PFSK-1 (cell line): ENCODE measurements around the gene SLCO2B1.

ENCODE experiments used
- FOXP2 ChIP-seq: optimal IDR thresholded peaks from 2 replicates; pipeline ENCODE3; 2011; ENCODE audit warnings: borderline replicate concordance, control low read depth, inconsistent platforms; ENCODE audit not compliant: insufficient read depth; ENCODE audit errors: extremely low read length, extremely low read depth
- POLR2AphosphoS5 ChIP-seq: IDR thresholded peaks from 2 replicates; pipeline ENCODE4 v1.6.1; 2012; ENCODE audit warnings: low read depth, mild to moderate bottlenecking, control low read depth, low read length, moderate library complexity
- SIN3A ChIP-seq: IDR thresholded peaks from 2 replicates; pipeline ENCODE4 v1.6.1; 2012; ENCODE audit warnings: mild to moderate bottlenecking, low read length, moderate library complexity, borderline replicate concordance; ENCODE audit not compliant: insufficient read depth
- TAF1 ChIP-seq: IDR thresholded peaks from 2 replicates; pipeline ENCODE4 v1.6.1; 2012; ENCODE audit warnings: low read length, control low read depth, borderline replicate concordance; ENCODE audit not compliant: insufficient read depth
- TF ChIP-seq, protein P1 (sequence below), 2 experiments: IDR thresholded peaks; 2 replicates each; pipeline versions ENCODE4 v1.6.1 to v1.8.0; 2011 to 2012; ENCODE audit warnings: low read depth in 2 of 2, low read length in 2 of 2, control low read depth in 1 of 2, inconsistent platforms in 1 of 2, mild to moderate bottlenecking in 1 of 2, moderate library complexity in 1 of 2; ENCODE audit not compliant: insufficient read depth in 1 of 2

The SLCO2B1 gene

DNA sequence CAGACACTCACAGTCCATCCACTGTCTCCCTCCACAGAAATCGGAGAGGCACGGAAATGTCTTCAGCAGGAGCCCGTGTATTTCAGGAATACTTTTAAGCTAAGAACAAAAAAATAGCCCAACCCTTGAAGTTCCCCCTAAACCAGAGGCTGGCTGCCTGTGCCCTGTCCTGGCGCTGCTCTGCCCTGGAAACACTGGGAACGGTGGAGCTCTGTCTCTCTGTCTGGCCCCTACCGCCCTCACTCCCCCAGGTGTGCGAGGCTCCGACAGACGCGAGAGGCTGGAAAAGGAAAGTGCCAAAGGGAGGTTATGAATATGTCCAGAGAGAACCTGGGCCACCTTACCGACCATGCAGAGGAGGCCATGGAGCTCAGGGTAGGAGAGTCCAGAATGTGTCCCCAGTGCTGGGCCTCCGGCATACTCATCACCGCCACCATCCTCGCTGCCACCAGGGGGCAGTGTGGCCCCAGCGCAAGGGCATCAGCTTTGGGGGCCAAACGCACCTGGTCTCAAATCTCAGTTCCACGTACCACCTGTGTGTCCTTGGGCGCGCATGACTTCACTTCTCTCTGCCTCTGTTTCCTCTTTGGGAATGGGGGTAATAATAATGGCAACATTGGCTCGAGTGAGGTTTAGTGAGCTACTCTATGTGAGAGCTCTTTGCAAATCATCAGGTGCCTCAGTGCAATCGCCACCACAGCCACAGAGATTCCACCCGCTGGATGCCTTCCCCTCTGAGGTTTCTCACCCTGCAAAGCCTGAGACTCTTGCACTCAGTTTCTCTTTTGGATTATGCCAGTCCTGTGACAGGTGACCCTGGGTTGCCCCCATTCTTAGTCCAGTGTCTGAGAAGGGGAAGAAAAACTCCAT is 10.4 kb upstream of the SLCO2B1 start:
- TF ChIP-seq, protein P1, sequence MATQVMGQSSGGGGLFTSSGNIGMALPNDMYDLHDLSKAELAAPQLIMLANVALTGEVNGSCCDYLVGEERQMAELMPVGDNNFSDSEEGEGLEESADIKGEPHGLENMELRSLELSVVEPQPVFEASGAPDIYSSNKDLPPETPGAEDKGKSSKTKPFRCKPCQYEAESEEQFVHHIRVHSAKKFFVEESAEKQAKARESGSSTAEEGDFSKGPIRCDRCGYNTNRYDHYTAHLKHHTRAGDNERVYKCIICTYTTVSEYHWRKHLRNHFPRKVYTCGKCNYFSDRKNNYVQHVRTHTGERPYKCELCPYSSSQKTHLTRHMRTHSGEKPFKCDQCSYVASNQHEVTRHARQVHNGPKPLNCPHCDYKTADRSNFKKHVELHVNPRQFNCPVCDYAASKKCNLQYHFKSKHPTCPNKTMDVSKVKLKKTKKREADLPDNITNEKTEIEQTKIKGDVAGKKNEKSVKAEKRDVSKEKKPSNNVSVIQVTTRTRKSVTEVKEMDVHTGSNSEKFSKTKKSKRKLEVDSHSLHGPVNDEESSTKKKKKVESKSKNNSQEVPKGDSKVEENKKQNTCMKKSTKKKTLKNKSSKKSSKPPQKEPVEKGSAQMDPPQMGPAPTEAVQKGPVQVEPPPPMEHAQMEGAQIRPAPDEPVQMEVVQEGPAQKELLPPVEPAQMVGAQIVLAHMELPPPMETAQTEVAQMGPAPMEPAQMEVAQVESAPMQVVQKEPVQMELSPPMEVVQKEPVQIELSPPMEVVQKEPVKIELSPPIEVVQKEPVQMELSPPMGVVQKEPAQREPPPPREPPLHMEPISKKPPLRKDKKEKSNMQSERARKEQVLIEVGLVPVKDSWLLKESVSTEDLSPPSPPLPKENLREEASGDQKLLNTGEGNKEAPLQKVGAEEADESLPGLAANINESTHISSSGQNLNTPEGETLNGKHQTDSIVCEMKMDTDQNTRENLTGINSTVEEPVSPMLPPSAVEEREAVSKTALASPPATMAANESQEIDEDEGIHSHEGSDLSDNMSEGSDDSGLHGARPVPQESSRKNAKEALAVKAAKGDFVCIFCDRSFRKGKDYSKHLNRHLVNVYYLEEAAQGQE (IDR thresholded peaks at IDR 0.05; ENCODE audit: insufficient read depth in 1 of 2, low read depth in 2 of 2, low read length in 2 of 2) = peak in 1 of 2 experiments; percentile 20; a peak in 1 of 4 replicates
- TF ChIP-seq FOXP2 (peak; percentile 48), POLR2AphosphoS5 (no peak)

DNA sequence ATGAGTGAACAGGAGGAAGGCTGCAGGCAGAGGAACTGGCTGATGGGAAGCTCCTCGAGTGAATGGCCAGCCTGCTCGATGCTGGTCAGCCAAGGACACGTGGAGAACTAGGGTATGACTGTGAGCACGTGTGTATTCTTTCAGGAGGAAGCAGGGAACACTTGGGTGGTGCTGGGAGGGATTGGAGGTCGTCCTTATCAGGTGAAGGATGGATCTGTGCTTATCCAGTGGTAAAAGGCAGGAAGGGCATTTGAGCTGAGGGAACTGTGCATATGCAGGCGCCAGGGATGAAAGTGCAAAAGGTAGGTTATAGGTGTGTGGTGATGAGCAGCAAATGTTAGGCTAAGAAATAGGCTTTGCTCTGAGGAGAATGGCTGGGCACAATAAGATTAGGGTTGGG is 9.7 kb upstream of the SLCO2B1 start:
- no peak for TF ChIP-seq FOXP2
- no peak for TF ChIP-seq SIN3A
- TF ChIP-seq POLR2AphosphoS5 = no peak
- no peak for TF ChIP-seq TAF1
- TF ChIP-seq, protein P1 (IDR thresholded peaks at IDR 0.05; ENCODE audit: insufficient read depth in 1 of 2, low read depth in 2 of 2, low read length in 2 of 2) = no peak

DNA sequence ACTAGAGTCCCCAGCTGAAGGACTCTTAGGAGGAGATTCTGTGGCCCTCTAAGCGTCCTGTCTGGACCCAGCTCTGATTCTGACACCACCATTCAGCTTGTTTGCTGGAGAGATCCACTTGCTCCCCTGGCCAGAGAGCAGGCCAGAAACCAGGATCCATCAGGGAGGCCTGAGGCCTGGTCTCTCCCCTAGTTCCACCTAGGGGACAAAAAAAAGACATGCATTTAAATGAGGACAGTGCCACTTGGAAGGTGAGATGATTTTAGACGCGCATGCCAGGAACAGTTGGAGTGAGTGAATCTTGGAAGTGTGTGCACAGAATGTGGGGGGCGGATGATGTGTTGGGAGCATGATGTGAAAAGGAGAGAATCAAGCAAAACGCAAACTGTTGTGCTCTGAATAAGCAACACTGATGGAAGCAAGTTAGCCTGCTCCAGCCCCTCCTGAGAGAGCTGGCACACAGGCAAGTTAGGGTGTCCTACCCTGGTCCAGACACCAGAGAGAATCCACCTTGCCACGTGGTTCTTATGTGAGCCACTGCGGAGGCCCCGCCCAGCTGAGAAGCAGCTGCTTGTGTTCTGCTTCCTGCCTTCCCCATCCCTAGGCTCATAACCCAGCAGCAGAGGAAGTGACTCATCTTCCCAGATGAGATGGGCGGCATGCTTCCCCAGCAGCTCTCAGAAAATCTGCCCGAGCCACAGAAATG is 8.0 kb upstream of the SLCO2B1 start:
- TF ChIP-seq, protein P1 (IDR thresholded peaks at IDR 0.05; ENCODE audit: insufficient read depth in 1 of 2, low read depth in 2 of 2, low read length in 2 of 2) = peak in 1 of 2 experiments; percentile 59; a peak in 1 of 4 replicates
- TF ChIP-seq FOXP2 (peak; percentile 72), POLR2AphosphoS5 (no peak)

DNA sequence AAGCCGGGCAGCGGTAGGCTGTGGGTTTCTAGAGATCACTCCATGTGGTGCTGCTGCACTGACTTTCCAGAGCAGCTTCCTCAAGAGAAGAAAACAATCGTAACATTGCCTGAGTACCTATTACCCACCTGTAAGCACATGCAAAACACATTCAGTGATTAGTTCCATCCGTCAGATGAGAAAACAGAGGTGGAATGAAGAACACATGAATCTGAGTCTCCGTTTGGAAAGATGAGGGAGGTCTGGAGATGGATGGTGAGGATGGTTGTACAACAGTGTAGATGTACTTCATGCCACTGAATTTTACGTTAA is 7.5 kb upstream of the SLCO2B1 start:
- no peak for TF ChIP-seq SIN3A

DNA sequence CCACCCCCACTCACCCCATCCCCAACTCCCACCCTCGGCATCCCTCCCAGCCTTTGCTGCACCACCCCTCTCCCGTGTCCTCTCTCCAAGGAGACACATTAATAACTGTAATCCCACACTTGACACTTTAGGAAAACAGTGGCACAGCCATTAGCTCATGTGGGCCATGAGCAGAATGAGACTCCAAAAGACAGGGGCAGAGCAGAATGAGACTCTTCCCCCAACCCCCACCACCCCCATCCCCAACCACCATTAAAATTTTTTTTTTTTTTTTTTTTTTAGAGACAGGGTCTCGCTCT is 6.2 kb upstream of the SLCO2B1 start:
- TF ChIP-seq, protein P1 (IDR thresholded peaks at IDR 0.05; ENCODE audit: insufficient read depth in 1 of 2, low read depth in 2 of 2, low read length in 2 of 2) = no peak
- TF ChIP-seq FOXP2 = no peak
- TF ChIP-seq POLR2AphosphoS5 = no peak
- TF ChIP-seq TAF1 = no peak
- TF ChIP-seq SIN3A = no peak
